Memory B cell (primary cell): ENCODE results near the gene CLECL1.
A peak's percentile ranks its signal among the peaks of the same experiment; 100 is the strongest.
"Not testable (repeated sequence)": the region's sequence is repeated elsewhere in the genome, so short reads cannot be mapped to it uniquely, and the experiment has no call there.

Experiments used
- ATAC-seq: fragments of 150-1000 bp; cut with Tn5 transposase; 2 replicates; pipeline ENCODE4 v1.10.0; 2021; ENCODE audit warnings: low read depth, mild to moderate bottlenecking, moderate library complexity
- DNase-seq, 2 donors: peaks; one replicate each; pipeline ENCODE4 v3.0.0; 2022; ENCODE audit warnings: low spot score in 2 of 2
- H3K27ac Mint-ChIP-seq: one replicate; pipeline ENCODE4 v1.8.0; 2022; ENCODE audit warnings: mild to moderate bottlenecking, moderate library complexity, mixed read lengths
- H3K27me3 Mint-ChIP-seq: one replicate; pipeline ENCODE4 v1.8.0; 2022; ENCODE audit warnings: mixed read lengths
- H3K36me3 Mint-ChIP-seq: one replicate; pipeline ENCODE4 v1.8.0; 2022; ENCODE audit warnings: mild to moderate bottlenecking, mixed read lengths
- H3K4me1 Mint-ChIP-seq: one replicate; pipeline ENCODE4 v1.8.0; 2022; ENCODE audit warnings: mixed read lengths
- H3K4me3 Mint-ChIP-seq: one replicate; pipeline ENCODE4 v1.8.0; 2022; ENCODE audit warnings: mild to moderate bottlenecking, moderate library complexity, mixed read lengths
- H3K9me3 Mint-ChIP-seq: one replicate; pipeline ENCODE4 v1.8.0; 2022; ENCODE audit warnings: mixed read lengths

The CLECL1 gene

DNA sequence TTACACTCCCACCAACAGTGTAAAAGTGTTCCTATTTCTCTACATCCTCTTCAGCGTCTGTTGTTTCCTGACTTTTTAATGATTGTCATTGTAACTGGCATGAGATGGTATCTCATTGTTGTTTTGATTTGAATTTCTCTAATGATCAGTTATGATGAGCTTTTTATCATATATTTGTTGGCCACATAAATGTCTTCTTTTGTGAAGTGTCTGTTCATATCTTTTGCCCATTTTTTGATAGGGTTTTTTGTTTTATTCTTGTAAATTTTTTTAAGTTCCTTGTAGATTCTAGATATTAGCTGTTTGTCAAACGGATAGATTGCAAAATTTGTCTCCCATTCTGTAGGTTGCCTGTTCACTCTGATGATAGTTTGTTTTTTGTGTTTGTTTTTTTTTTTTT, 49.9 kb downstream of the CLECL1 start:
- H3K36me3 Mint-ChIP-seq = peaks cover 54% of the 10 kb centered on the region
- not testable (repeated sequence) for ATAC-seq, H3K27me3 Mint-ChIP-seq

GRCh38 chr12:9682508-9682907, 50.4 kb downstream of the CLECL1 start:
- H3K27ac Mint-ChIP-seq = peak overlapping the region; percentile 48
- peaks cover 13% of the 10 kb centered on the region for H3K9me3 Mint-ChIP-seq
- H3K36me3 Mint-ChIP-seq = peaks cover 58% of the 10 kb centered on the region
- H3K4me1 Mint-ChIP-seq = peaks cover 34% of the 10 kb centered on the region
- H3K27me3 Mint-ChIP-seq, ATAC-seq, DNase-seq, H3K4me3 Mint-ChIP-seq: not testable (repeated sequence)

More for the DNA sequence above, 49.9 kb downstream of the CLECL1 start:
- H3K9me3 Mint-ChIP-seq = peaks cover 13% of the 10 kb centered on the region
- not testable (repeated sequence) for DNase-seq, H3K4me3 Mint-ChIP-seq
- H3K27ac Mint-ChIP-seq = peak overlapping the region; percentile 48
- H3K4me1 Mint-ChIP-seq = peaks cover 33% of the 10 kb centered on the region

DNA sequence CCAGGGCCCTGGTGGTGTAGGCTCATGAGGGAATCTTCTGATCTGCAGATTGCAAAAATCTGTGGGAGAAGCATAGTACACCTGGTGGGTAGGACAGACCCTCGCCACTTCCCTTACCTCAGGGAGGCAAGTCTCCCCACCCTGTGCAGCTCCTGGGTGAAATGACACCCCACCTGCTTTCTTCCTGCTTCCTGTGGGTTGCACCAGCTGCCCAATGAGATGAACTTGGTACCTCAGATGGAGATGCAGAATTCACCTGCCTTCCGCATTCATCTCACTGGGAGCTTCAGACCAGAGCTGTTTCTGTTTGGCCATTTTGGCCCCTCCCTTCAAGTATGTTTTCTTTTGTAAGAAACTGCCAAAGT, 58.7 kb downstream of the CLECL1 start:
- DNase-seq (no peak), ATAC-seq (peak; percentile 31)
- Mint-ChIP-seq H3K27me3 (no peaks in the 10 kb centered on the region), H3K36me3 (peaks cover 38% of the 10 kb centered on the region), H3K9me3 (peaks cover 2% of the 10 kb centered on the region), H3K4me1 (peaks cover 62% of the 10 kb centered on the region), H3K27ac (peak overlapping the region; percentile 91), H3K4me3 (peak overlapping the region; percentile 79)

- ATAC-seq (peak; percentile 64), DNase-seq (no peak)
- Mint-ChIP-seq H3K4me1 (peaks cover 64% of the 10 kb centered on the region), H3K27ac (peak overlapping the region; percentile 91), H3K4me3 (peak overlapping the region; percentile 86), H3K9me3 (peaks cover 2% of the 10 kb centered on the region), H3K27me3 (no peaks in the 10 kb centered on the region), H3K36me3 (peaks cover 36% of the 10 kb centered on the region)
Measured at GRCh38 chr12:9673404-9674225, 59.3 kb downstream of the CLECL1 start.
